Astrocyte (in vitro differentiated cells and primary cell): ENCODE data around the gene MAML2.

Experiments used
- EZH2 ChIP-seq: IDR thresholded peaks from 2 replicates; pipeline ENCODE4 v1.6.1; 2012; ENCODE audit warnings: mild to moderate bottlenecking, low read length, inconsistent platforms; ENCODE audit not compliant: insufficient read depth
- TF ChIP-seq, protein P1 (sequence below): IDR thresholded peaks from 2 replicates; pipeline ENCODE4 v1.5.1; 2011; ENCODE audit warnings: low read depth, mild to moderate bottlenecking, inconsistent platforms, low read length, moderate library complexity; ENCODE audit not compliant: insufficient read depth

DNA sequence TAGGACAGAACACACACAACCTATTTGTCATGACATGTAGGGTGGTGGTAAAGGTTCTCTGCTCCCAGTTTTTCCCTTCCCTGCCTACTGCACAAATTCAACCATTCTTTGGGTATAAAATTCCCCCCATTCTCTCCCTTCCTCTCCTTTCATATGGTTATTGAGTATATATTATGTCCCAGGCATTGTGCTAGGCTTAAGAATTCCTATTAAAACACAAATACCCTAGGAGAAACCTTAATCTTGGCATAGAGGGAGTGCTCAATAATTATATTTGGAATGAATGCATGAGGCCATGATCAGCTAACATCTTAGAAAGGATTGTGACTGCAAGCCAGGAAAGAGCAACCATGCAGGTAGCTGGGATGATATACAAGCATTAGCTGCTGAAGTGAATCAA is 298.7 kb downstream of the MAML2 start:
- TF ChIP-seq, protein P1, sequence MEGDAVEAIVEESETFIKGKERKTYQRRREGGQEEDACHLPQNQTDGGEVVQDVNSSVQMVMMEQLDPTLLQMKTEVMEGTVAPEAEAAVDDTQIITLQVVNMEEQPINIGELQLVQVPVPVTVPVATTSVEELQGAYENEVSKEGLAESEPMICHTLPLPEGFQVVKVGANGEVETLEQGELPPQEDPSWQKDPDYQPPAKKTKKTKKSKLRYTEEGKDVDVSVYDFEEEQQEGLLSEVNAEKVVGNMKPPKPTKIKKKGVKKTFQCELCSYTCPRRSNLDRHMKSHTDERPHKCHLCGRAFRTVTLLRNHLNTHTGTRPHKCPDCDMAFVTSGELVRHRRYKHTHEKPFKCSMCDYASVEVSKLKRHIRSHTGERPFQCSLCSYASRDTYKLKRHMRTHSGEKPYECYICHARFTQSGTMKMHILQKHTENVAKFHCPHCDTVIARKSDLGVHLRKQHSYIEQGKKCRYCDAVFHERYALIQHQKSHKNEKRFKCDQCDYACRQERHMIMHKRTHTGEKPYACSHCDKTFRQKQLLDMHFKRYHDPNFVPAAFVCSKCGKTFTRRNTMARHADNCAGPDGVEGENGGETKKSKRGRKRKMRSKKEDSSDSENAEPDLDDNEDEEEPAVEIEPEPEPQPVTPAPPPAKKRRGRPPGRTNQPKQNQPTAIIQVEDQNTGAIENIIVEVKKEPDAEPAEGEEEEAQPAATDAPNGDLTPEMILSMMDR: no peak
- no peak for TF ChIP-seq EZH2
